ENCODE measurements around the gene TMEM178B. TPM values are rescaled to one million over a fixed set of nuclear protein-coding genes. Genes with fewer than 3 reads are reported as not detected.
"Not testable (repeated sequence)": the region's sequence is repeated elsewhere in the genome, so short reads cannot be mapped to it uniquely, and the experiment has no call there.

Gene TMEM178B
- total and polyA plus RNA-seq, 2 of the 13 experiments (the other 11 are each of a cell fraction or from before 2014, with no cell fraction given) = 0.01 to 0.02 TPM

DNA sequence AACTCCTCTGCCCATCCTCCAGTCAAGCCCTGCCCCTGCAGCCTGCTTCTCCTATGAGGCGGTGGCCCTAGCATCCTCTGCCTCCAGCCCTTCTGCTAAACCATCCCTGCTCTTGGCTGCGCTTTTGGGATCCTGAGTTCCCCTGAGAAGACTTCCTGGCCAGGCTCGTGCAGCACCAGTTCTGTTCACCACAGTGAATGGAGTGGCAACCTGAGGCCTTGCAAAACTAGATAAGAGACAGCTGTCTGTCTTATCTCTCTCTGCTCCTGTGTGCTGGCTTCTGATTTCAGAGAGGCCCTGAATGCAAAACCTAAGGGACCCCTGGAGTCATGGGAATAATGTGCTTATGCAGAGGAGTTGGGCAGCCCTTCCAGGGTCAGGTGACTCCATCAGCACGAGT lies 119.2 kb downstream of the TMEM178B start:
- Histone ChIP-seq H2AFZ (ENCODE audit: low read length) (no peak overlapping the region), H4K20me1 (ENCODE audit: insufficient read depth, low read length) (no peaks in the 10 kb centered on the region), H3K36me3 (replicated peaks in 1 of 2; ENCODE audit: control insufficient read depth in 1 of 2, insufficient read depth in 2 of 2, low read length in 2 of 2) (no peaks in the 10 kb centered on the region), H3K4me3 (replicated peaks in 1 of 3; ENCODE audit: insufficient read depth in 1 of 3, low read depth in 2 of 3, low read length in 3 of 3) (no peak overlapping the region), H3K9me3 (ENCODE audit: low read length) (no peaks in the 10 kb centered on the region), H3K4me2 (ENCODE audit: low read depth, low read length) (no peak overlapping the region), H3K79me2 (ENCODE audit: insufficient read depth, low read length) (no peaks in the 10 kb centered on the region), H3K9ac (ENCODE audit: insufficient read depth, low read depth, low read length) (no peak overlapping the region), H3K27ac (ENCODE audit: extremely low read length, insufficient read depth, low read length) (no peak overlapping the region), H3K4me1 (ENCODE audit: insufficient read depth, low read length) (no peaks in the 10 kb centered on the region), H3K27me3 (ENCODE audit: control insufficient read depth in 1 of 2, insufficient read depth in 2 of 2, low read length in 2 of 2) (0 out of 5 replicates have a peak, but pooled peaks cover 0 to under 1% of the 10 kb centered on the region in 2 experiments)
- FAIRE-seq (no peak), DNase-seq (ENCODE audit: low spot score) (no peak), ATAC-seq (no peak)
- in situ Hi-C loops (cut with HindIII; ENCODE audit: extremely low pct_ligation_motif_present, low pct_unique_long_range_greater_than_20kb) = no loop called here
- WGBS (ENCODE audit: low lambda C conversion rate) = 0% methylated on average over 4 of the region's 4 CpGs
- ChIA-PET CTCF (ENCODE audit: low intra/inter-chr PET ratio, low total read pairs) (no interaction called here), POLR2A (no interaction called here)
- TF ChIP-seq MAF1 (CRISPR knock-in tag; IDR thresholded peaks at IDR 0.05; ENCODE audit: borderline replicate concordance) (no peak), KMT2B (CRISPR knock-in tag; IDR thresholded peaks at IDR 0.05) (no peak), ZNF710 (CRISPR knock-in tag; IDR thresholded peaks at IDR 0.05; ENCODE audit: borderline replicate concordance) (no peak), SOX5 (CRISPR knock-in tag; IDR thresholded peaks at IDR 0.05; ENCODE audit: borderline replicate concordance) (no peak), ZBTB8A (CRISPR knock-in tag; IDR thresholded peaks at IDR 0.05; ENCODE audit: borderline replicate concordance, low read depth) (no peak), HNRNPLL (IDR thresholded peaks at IDR 0.05; ENCODE audit: low read depth, low read length, poor library complexity, severe bottlenecking) (no peak), GMEB1 (CRISPR knock-in tag; IDR thresholded peaks at IDR 0.05; ENCODE audit: borderline replicate concordance) (no peak), ZNF780A (CRISPR knock-in tag; IDR thresholded peaks at IDR 0.05) (no peak)
- TF ChIP-seq, protein P1, sequence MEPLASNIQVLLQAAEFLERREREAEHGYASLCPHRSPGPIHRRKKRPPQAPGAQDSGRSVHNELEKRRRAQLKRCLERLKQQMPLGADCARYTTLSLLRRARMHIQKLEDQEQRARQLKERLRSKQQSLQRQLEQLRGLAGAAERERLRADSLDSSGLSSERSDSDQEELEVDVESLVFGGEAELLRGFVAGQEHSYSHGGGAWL (CRISPR knock-in tag; IDR thresholded peaks at IDR 0.05) = no peak
- intact Hi-C loops (cut with micrococcal nuclease; ENCODE audit: unreplicated experiment) = no loop called here
- BruUV-seq (replicated peaks) = no TSS peak

DNA sequence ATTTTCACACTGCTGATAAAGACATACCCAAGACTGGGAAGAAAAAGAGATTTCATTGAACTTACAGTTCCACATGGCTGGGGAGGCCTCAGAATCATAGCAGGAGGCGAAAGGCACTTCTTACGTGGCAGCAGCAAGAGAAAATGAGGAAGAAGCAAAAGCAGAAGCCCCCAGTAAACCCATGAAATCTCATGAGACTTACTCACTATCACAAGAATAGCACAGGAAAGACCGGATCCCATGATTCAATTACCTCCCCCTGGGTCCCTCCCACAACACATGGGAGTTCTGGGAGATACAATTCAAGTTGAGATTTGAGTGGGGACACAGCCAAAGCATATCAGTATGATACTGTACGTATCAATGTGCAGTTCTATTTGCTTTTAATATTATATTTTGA lies 121.9 kb downstream of the TMEM178B start:
- ATAC-seq; CTCF ChIA-PET (ENCODE audit: low intra/inter-chr PET ratio, low total read pairs); H4K20me1 ChIP-seq (ENCODE audit: insufficient read depth, low read length); H3K4me2 ChIP-seq (ENCODE audit: low read depth, low read length); BruUV-seq (replicated peaks); POLR2A ChIA-PET; H3K27me3 ChIP-seq (ENCODE audit: control insufficient read depth in 1 of 2, insufficient read depth in 2 of 2, low read length in 2 of 2); FAIRE-seq; in situ Hi-C loops (cut with HindIII; ENCODE audit: extremely low pct_ligation_motif_present, low pct_unique_long_range_greater_than_20kb); H3K79me2 ChIP-seq (ENCODE audit: insufficient read depth, low read length); intact Hi-C loops (cut with micrococcal nuclease; ENCODE audit: unreplicated experiment); H2AFZ ChIP-seq (ENCODE audit: low read length); H3K4me3 ChIP-seq (replicated peaks in 1 of 3; ENCODE audit: insufficient read depth in 1 of 3, low read depth in 2 of 3, low read length in 3 of 3); H3K9ac ChIP-seq (ENCODE audit: insufficient read depth, low read depth, low read length); H3K36me3 ChIP-seq (replicated peaks in 1 of 2; ENCODE audit: control insufficient read depth in 1 of 2, insufficient read depth in 2 of 2, low read length in 2 of 2); DNase-seq (ENCODE audit: low spot score); H3K4me1 ChIP-seq (ENCODE audit: insufficient read depth, low read length); H3K27ac ChIP-seq (ENCODE audit: extremely low read length, insufficient read depth, low read length); H3K9me3 ChIP-seq (ENCODE audit: low read length): not testable (repeated sequence)
- 0% methylated on average over 3 of the region's 4 CpGs for WGBS (ENCODE audit: low lambda C conversion rate)

Data from HepG2 (cell line).